Measurements from ENCODE around the gene SIGLEC8.
"Not testable (repeated sequence)": the region's sequence is repeated elsewhere in the genome, so short reads cannot be mapped to it uniquely, and the experiment has no call there.

SIGLEC8 gene

GRCh38 chr19:51458051-51458645, at the start of gene SIGLEC8:
TSS of gene SIGLEC8 (minus strand) at chr19:51458454. CDS start at chr19:51458387, 67 bp downstream.
- no peak within 1 kb of the TSS for H3K27ac ChIP-seq (ENCODE audit: low read depth, low read length)
- no peaks in the 10 kb centered on the region for H3K36me3 ChIP-seq (ENCODE audit: control insufficient read depth in 5 of 5, insufficient read depth in 5 of 5, low read length in 5 of 5)
- no peak within 1 kb of the TSS for H3K9ac ChIP-seq (ENCODE audit: low read length in 5 of 5)

DNA sequence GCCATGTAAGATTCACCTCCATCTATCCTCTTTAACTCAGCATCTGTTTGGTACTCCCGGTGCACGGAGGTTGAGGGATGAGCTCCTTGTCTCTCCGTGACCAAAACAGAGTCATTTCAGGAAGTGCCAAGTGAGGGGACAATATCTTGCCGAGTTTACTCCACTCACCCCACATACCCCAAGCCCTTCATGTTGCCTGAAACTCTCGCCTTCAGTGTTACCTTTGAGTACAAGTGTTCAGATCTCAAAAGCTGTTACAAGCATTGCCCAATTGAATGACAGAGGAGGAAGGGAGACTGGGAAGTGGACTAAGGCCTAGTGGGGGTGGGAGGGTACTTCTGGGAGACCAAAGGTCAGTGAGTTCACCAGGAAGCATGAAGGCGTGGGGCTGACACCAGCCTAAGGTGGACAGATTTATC, 49.4 kb upstream of the SIGLEC8 start:
- H3K9me3 ChIP-seq (ENCODE audit: control insufficient read depth in 5 of 5, low read length in 5 of 5) = peaks cover 0 to 8% (median 5%) of the 10 kb centered on the region in 5 donors
- H3K27ac ChIP-seq (ENCODE audit: low read depth, low read length) = no peak overlapping the region
- peaks cover 0 to 1% (median 0%) of the 10 kb centered on the region in 5 donors for H3K4me1 ChIP-seq (ENCODE audit: control insufficient read depth in 5 of 5, insufficient read depth in 5 of 5, low read length in 5 of 5)
- H3K27me3 ChIP-seq (ENCODE audit: control insufficient read depth in 5 of 5, insufficient read depth in 4 of 5, low read length in 5 of 5) = peaks cover 0 to 10% (median 5%) of the 10 kb centered on the region in 5 donors
- H3K9ac ChIP-seq (ENCODE audit: low read length in 5 of 5) = no peak overlapping the region
- no peak overlapping the region for H3K4me3 ChIP-seq (ENCODE audit: low read depth in 1 of 5, low read length in 5 of 5)
- H3K36me3 ChIP-seq (ENCODE audit: control insufficient read depth in 5 of 5, insufficient read depth in 5 of 5, low read length in 5 of 5) = no peaks in the 10 kb centered on the region

More at GRCh38 chr19:51458051-51458645, at the start of gene SIGLEC8:
- no peaks in the 10 kb centered on the region for H3K9me3 ChIP-seq (ENCODE audit: control insufficient read depth in 5 of 5, low read length in 5 of 5)
- H3K4me3 ChIP-seq (ENCODE audit: low read depth in 1 of 5, low read length in 5 of 5) = no peak within 1 kb of the TSS
- H3K4me1 ChIP-seq (ENCODE audit: control insufficient read depth in 5 of 5, insufficient read depth in 5 of 5, low read length in 5 of 5) = peaks cover 0 to 37% (median 10%) of the 10 kb centered on the region in 5 donors
- peaks cover 8 to 34% (median 29%) of the 10 kb centered on the region in 5 donors for H3K27me3 ChIP-seq (ENCODE audit: control insufficient read depth in 5 of 5, insufficient read depth in 4 of 5, low read length in 5 of 5)

- Histone ChIP-seq H3K4me3 (ENCODE audit: low read depth in 1 of 5, low read length in 5 of 5) (no peak overlapping the region), H3K9me3 (ENCODE audit: control insufficient read depth in 5 of 5, low read length in 5 of 5) (peaks cover 0 to 8% (median 5%) of the 10 kb centered on the region in 5 donors), H3K9ac (ENCODE audit: low read length in 5 of 5) (no peak overlapping the region), H3K36me3 (ENCODE audit: control insufficient read depth in 5 of 5, insufficient read depth in 5 of 5, low read length in 5 of 5) (no peaks in the 10 kb centered on the region), H3K27ac (ENCODE audit: low read depth, low read length) (no peak overlapping the region), H3K27me3 (ENCODE audit: control insufficient read depth in 5 of 5, insufficient read depth in 4 of 5, low read length in 5 of 5) (peaks cover 0 to 10% (median 5%) of the 10 kb centered on the region in 5 donors), H3K4me1 (ENCODE audit: control insufficient read depth in 5 of 5, insufficient read depth in 5 of 5, low read length in 5 of 5) (peaks cover 0 to 5% (median under 1%) of the 10 kb centered on the region in 5 donors)
Measured at GRCh38 chr19:51507192-51507591, 48.9 kb upstream of the SIGLEC8 start.

DNA sequence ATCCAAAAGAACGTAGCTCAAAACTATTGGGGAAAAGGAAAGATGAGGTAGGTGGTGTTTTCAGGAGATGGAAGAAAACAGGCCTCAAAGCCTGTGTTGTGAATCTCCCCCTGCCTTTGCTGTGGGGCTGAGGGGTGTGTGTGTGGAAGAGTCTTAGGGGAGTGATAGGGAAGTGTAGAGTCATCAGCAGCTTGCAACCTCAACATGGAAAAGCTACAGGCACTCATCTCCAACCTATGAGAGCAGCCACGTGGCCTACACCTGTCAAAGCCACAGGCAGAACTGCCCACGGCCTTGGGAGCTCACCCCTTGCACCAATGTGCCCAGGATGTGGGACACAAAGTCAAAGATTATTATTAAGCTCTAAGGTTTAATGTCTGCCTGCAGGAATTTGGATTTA, 47.6 kb upstream of the SIGLEC8 start:
- no peak overlapping the region for H3K27ac ChIP-seq (ENCODE audit: low read depth, low read length)
- no peaks in the 10 kb centered on the region for H3K36me3 ChIP-seq (ENCODE audit: control insufficient read depth in 5 of 5, insufficient read depth in 5 of 5, low read length in 5 of 5)
- peaks cover 0 to 8% (median 5%) of the 10 kb centered on the region in 5 donors for H3K9me3 ChIP-seq (ENCODE audit: control insufficient read depth in 5 of 5, low read length in 5 of 5)
- H3K27me3 ChIP-seq (ENCODE audit: control insufficient read depth in 5 of 5, insufficient read depth in 4 of 5, low read length in 5 of 5) = peaks cover 0 to 12% (median 5%) of the 10 kb centered on the region in 5 donors
- H3K4me1 ChIP-seq (ENCODE audit: control insufficient read depth in 5 of 5, insufficient read depth in 5 of 5, low read length in 5 of 5) = peaks cover 0 to 14% (median 1%) of the 10 kb centered on the region in 5 donors
- no peak overlapping the region for H3K4me3 ChIP-seq (ENCODE audit: low read depth in 1 of 5, low read length in 5 of 5)
- H3K9ac ChIP-seq (ENCODE audit: low read length in 5 of 5) = no peak overlapping the region

- peaks cover 0 to 8% (median 5%) of the 10 kb centered on the region in 5 donors for H3K9me3 ChIP-seq (ENCODE audit: control insufficient read depth in 5 of 5, low read length in 5 of 5)
- no peak overlapping the region for H3K4me3 ChIP-seq (ENCODE audit: low read depth in 1 of 5, low read length in 5 of 5)
- no peaks in the 10 kb centered on the region for H3K36me3 ChIP-seq (ENCODE audit: control insufficient read depth in 5 of 5, insufficient read depth in 5 of 5, low read length in 5 of 5)
Measured at GRCh38 chr19:51503896-51504295, 45.6 kb upstream of the SIGLEC8 start.

GRCh38 chr19:51503286-51503817, 45.1 kb upstream of the SIGLEC8 start:
- Histone ChIP-seq H3K4me1 (ENCODE audit: control insufficient read depth in 5 of 5, insufficient read depth in 5 of 5, low read length in 5 of 5) (peaks cover 0 to 14% (median 1%) of the 10 kb centered on the region in 5 donors), H3K4me3 (ENCODE audit: low read depth in 1 of 5, low read length in 5 of 5) (no peak overlapping the region), H3K9ac (ENCODE audit: low read length in 5 of 5) (no peak overlapping the region), H3K36me3 (ENCODE audit: control insufficient read depth in 5 of 5, insufficient read depth in 5 of 5, low read length in 5 of 5) (no peaks in the 10 kb centered on the region), H3K27me3 (ENCODE audit: control insufficient read depth in 5 of 5, insufficient read depth in 4 of 5, low read length in 5 of 5) (peaks cover 5 to 13% (median 12%) of the 10 kb centered on the region in 5 donors), H3K9me3 (ENCODE audit: control insufficient read depth in 5 of 5, low read length in 5 of 5) (peaks cover 0 to 8% (median 5%) of the 10 kb centered on the region in 5 donors), H3K27ac (ENCODE audit: low read depth, low read length) (no peak overlapping the region)

More at GRCh38 chr19:51503896-51504295, 45.6 kb upstream of the SIGLEC8 start:
- no peak overlapping the region for H3K27ac ChIP-seq (ENCODE audit: low read depth, low read length)
- H3K4me1 ChIP-seq (ENCODE audit: control insufficient read depth in 5 of 5, insufficient read depth in 5 of 5, low read length in 5 of 5) = peaks cover 0 to 14% (median 1%) of the 10 kb centered on the region in 5 donors
- peaks cover 5 to 15% (median 9%) of the 10 kb centered on the region in 5 donors for H3K27me3 ChIP-seq (ENCODE audit: control insufficient read depth in 5 of 5, insufficient read depth in 4 of 5, low read length in 5 of 5)
- H3K9ac ChIP-seq (ENCODE audit: low read length in 5 of 5) = no peak overlapping the region

- H3K9me3 ChIP-seq (ENCODE audit: control insufficient read depth in 5 of 5, low read length in 5 of 5) = peaks cover 0 to 8% (median 5%) of the 10 kb centered on the region in 5 donors
- H3K9ac ChIP-seq (ENCODE audit: low read length in 5 of 5) = no peak within 1 kb of the TSS
- H3K36me3 ChIP-seq (ENCODE audit: control insufficient read depth in 5 of 5, insufficient read depth in 5 of 5, low read length in 5 of 5) = no peaks in the 10 kb centered on the region
- H3K27me3 ChIP-seq (ENCODE audit: control insufficient read depth in 5 of 5, insufficient read depth in 4 of 5, low read length in 5 of 5) = peaks cover 5 to 13% (median 8%) of the 10 kb centered on the region in 5 donors
- H3K27ac ChIP-seq (ENCODE audit: low read depth, low read length) = no peak within 1 kb of the TSS
- H3K4me3 ChIP-seq (ENCODE audit: low read depth in 1 of 5, low read length in 5 of 5) = peak within 1 kb of the TSS in 1 of 5 donors; percentile 23
- H3K4me1 ChIP-seq (ENCODE audit: control insufficient read depth in 5 of 5, insufficient read depth in 5 of 5, low read length in 5 of 5) = peaks cover 0 to 14% (median 0%) of the 10 kb centered on the region in 5 donors
Measured at GRCh38 chr19:51501594-51502263, 43.5 kb upstream of the SIGLEC8 start, which contains the start of gene SIGLEC12. TSS of gene SIGLEC12 (minus strand) at chr19:51501800. CDS start at chr19:51501733, 67 bp downstream.

- Histone ChIP-seq H3K27me3 (ENCODE audit: control insufficient read depth in 5 of 5, insufficient read depth in 4 of 5, low read length in 5 of 5) (peaks cover 5 to 13% (median 8%) of the 10 kb centered on the region in 5 donors), H3K4me1 (ENCODE audit: control insufficient read depth in 5 of 5, insufficient read depth in 5 of 5, low read length in 5 of 5) (peaks cover 0 to 14% (median 0%) of the 10 kb centered on the region in 5 donors)
- not testable (repeated sequence) for H3K36me3 ChIP-seq (ENCODE audit: control insufficient read depth in 5 of 5, insufficient read depth in 5 of 5, low read length in 5 of 5); H3K9me3 ChIP-seq (ENCODE audit: control insufficient read depth in 5 of 5, low read length in 5 of 5); H3K9ac ChIP-seq (ENCODE audit: low read length in 5 of 5); H3K4me3 ChIP-seq (ENCODE audit: low read depth in 1 of 5, low read length in 5 of 5); H3K27ac ChIP-seq (ENCODE audit: low read depth, low read length)
Measured at GRCh38 chr19:51500931-51501330, 42.7 kb upstream of the SIGLEC8 start.

DNA sequence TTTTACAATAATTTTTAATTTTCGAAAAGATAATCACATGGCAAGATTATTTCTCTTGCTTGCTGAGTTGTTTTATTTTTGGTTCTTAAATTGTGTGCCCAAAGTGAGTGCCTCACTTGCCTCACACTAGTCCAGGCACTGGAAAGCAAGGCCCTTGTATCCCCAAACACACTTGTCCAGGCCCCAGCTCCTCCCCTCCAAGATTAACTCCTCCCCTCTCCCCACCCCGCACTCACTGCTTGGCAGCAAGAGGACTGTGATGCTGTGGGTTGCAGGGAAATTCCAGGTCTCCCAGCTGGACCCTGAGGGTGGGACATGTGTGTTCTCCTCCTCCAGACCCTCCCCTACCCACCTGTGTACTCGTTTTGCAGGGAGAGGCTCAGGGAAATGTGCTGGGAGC, 39.4 kb upstream of the SIGLEC8 start:
- H3K9ac ChIP-seq (ENCODE audit: low read length in 5 of 5) = no peak overlapping the region
- peaks cover 5 to 13% (median 8%) of the 10 kb centered on the region in 5 donors for H3K27me3 ChIP-seq (ENCODE audit: control insufficient read depth in 5 of 5, insufficient read depth in 4 of 5, low read length in 5 of 5)
- no peak overlapping the region for H3K4me3 ChIP-seq (ENCODE audit: low read depth in 1 of 5, low read length in 5 of 5)
- peaks cover 0 to 20% (median 0%) of the 10 kb centered on the region in 5 donors for H3K4me1 ChIP-seq (ENCODE audit: control insufficient read depth in 5 of 5, insufficient read depth in 5 of 5, low read length in 5 of 5)
- peaks cover 0 to 2% (median 0%) of the 10 kb centered on the region in 5 donors for H3K9me3 ChIP-seq (ENCODE audit: control insufficient read depth in 5 of 5, low read length in 5 of 5)
- H3K36me3 ChIP-seq (ENCODE audit: control insufficient read depth in 5 of 5, insufficient read depth in 5 of 5, low read length in 5 of 5) = no peaks in the 10 kb centered on the region
- no peak overlapping the region for H3K27ac ChIP-seq (ENCODE audit: low read depth, low read length)
